Glutamatergic neuron (in vitro differentiated cells): ENCODE measurements around the gene COX6A2. TPM values are rescaled to one million over a fixed set of nuclear protein-coding genes. Genes with fewer than 3 reads are reported as not detected.

Experiments used
- DNase-seq: peaks from one replicate; pipeline ENCODE4 v3.0.0; 2022
- H3K27ac Mint-ChIP-seq: one replicate; pipeline ENCODE4 v1.8.0; 2020; ENCODE audit warnings: mild to moderate bottlenecking, mixed read lengths, inconsistent platforms; ENCODE audit not compliant: unreplicated experiment
- H3K27me3 Mint-ChIP-seq: one replicate; pipeline ENCODE4 v1.8.0; 2020; ENCODE audit warnings: mild to moderate bottlenecking, moderate library complexity, mixed read lengths, inconsistent platforms; ENCODE audit not compliant: unreplicated experiment
- H3K36me3 Mint-ChIP-seq: one replicate; pipeline ENCODE4 v1.8.0; 2020; ENCODE audit warnings: mild to moderate bottlenecking, mixed read lengths, inconsistent platforms; ENCODE audit not compliant: unreplicated experiment
- H3K4me1 Mint-ChIP-seq: one replicate; pipeline ENCODE4 v1.8.0; 2020; ENCODE audit warnings: mild to moderate bottlenecking, low read depth, mixed read lengths, inconsistent platforms; ENCODE audit not compliant: unreplicated experiment
- H3K4me3 Mint-ChIP-seq: one replicate; pipeline ENCODE4 v1.8.0; 2020; ENCODE audit warnings: mild to moderate bottlenecking, mixed read lengths, inconsistent platforms; ENCODE audit not compliant: unreplicated experiment
- H3K9me3 Mint-ChIP-seq: one replicate; pipeline ENCODE4 v1.8.0; 2020; ENCODE audit warnings: mild to moderate bottlenecking, moderate library complexity, mixed read lengths, inconsistent platforms; ENCODE audit not compliant: unreplicated experiment
- total RNA-seq: library from RNA; stranded (reverse); fragmentation: NEBNext Ultra II Directional; extraction: Animal tissue kit (Norgen Biotek cat#: 25700); gene quantifications from one replicate; pipeline ENCODE4 v1.2.1, GENCODE V29; 2021; ENCODE audit not compliant: unreplicated experiment
- TF ChIP-seq, protein P1 (sequence below): fragments of 200-600 bp; sonication (generic); IDR thresholded peaks from one replicate; pipeline ENCODE4 v1.5.0; 2021; ENCODE audit not compliant: partially characterized antibody, unreplicated experiment

COX6A2 gene
- total RNA-seq, 1 donor from 2014 or later: not detected

- DNase-seq: no peak
- Mint-ChIP-seq H3K36me3 (peaks cover 4% of the 10 kb centered on the region), H3K4me3 (no peak overlapping the region), H3K27ac (no peak overlapping the region), H3K9me3 (peaks cover 6% of the 10 kb centered on the region), H3K27me3 (peaks cover 13% of the 10 kb centered on the region), H3K4me1 (no peaks in the 10 kb centered on the region)
- TF ChIP-seq, protein P1, sequence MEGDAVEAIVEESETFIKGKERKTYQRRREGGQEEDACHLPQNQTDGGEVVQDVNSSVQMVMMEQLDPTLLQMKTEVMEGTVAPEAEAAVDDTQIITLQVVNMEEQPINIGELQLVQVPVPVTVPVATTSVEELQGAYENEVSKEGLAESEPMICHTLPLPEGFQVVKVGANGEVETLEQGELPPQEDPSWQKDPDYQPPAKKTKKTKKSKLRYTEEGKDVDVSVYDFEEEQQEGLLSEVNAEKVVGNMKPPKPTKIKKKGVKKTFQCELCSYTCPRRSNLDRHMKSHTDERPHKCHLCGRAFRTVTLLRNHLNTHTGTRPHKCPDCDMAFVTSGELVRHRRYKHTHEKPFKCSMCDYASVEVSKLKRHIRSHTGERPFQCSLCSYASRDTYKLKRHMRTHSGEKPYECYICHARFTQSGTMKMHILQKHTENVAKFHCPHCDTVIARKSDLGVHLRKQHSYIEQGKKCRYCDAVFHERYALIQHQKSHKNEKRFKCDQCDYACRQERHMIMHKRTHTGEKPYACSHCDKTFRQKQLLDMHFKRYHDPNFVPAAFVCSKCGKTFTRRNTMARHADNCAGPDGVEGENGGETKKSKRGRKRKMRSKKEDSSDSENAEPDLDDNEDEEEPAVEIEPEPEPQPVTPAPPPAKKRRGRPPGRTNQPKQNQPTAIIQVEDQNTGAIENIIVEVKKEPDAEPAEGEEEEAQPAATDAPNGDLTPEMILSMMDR: no peak
Measured at GRCh38 chr16:31409433-31409832, 18.7 kb downstream of the COX6A2 start.

DNA sequence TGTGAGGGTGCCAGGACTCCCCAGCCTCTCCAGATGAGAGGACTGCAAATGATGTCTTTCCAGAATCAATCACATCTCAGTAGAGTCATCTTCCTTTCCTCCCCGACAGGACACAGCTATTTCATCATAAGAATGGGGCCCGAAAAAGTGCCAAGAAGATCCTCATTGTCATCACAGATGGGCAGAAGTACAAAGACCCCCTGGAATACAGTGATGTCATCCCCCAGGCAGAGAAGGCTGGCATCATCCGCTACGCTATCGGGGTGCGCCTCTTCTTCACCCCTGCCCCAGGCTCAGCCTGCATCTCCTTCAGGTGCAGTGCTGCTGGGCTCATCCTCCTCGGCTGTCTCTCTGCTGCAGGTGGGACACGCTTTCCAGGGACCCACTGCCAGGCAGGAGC, 20.8 kb downstream of the COX6A2 start:
- H3K4me1 Mint-ChIP-seq: no peaks in the 10 kb centered on the region
- H3K4me3 Mint-ChIP-seq: no peak overlapping the region
- H3K27me3 Mint-ChIP-seq: peaks cover 10% of the 10 kb centered on the region
- H3K36me3 Mint-ChIP-seq: no peaks in the 10 kb centered on the region
- peaks cover 3% of the 10 kb centered on the region for H3K9me3 Mint-ChIP-seq
- no peak for DNase-seq
- no peak overlapping the region for H3K27ac Mint-ChIP-seq
- TF ChIP-seq, protein P1: no peak

GRCh38 chr16:31404353-31405064, 23.7 kb downstream of the COX6A2 start:
- Mint-ChIP-seq H3K36me3 (peaks cover 5% of the 10 kb centered on the region), H3K4me1 (no peaks in the 10 kb centered on the region), H3K4me3 (no peak overlapping the region)

DNA sequence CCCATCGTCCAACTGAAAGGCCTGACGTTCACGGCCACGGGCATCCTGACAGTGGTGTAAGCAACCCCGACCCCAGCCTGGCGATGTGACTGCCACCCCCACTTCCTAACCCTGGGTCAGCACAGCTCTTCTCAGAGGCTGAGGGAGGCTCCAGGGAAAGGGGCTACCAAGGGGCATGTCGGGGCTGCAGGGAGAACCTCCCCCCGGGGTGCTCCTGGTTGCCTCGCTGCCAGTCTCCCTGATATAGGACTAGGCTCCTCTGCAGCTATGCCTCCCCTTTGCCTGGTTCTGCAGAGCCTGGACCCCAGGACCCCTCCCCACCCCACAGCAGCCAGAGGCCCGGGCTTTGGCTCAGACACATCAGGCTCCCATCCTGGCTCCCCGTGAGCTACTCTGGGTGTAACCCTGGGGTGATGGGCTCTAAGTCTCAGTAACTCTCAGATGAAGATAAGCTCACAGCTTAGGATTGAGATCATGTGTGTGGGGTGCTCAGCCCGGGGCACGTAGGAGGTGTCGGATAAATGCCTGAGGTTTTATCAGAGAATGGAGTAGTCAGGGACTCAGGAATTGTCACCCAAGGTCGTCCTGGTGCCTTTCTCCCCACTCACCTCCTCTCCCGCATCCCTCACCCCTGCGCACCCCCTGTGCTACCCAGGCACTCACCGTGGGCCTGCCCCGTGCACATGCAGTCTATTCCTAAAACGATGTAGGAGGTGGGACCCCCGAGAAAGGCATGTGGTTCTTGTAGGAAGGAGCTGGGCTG, 24.4 kb downstream of the COX6A2 start:
- no peaks in the 10 kb centered on the region for H3K4me1 Mint-ChIP-seq
- no peak overlapping the region for H3K4me3 Mint-ChIP-seq
- TF ChIP-seq, protein P1: no peak
- H3K36me3 Mint-ChIP-seq: peaks cover 9% of the 10 kb centered on the region
- no peak for DNase-seq
- peaks cover 6% of the 10 kb centered on the region for H3K27me3 Mint-ChIP-seq
- H3K9me3 Mint-ChIP-seq: peaks cover 6% of the 10 kb centered on the region
- H3K27ac Mint-ChIP-seq: no peak overlapping the region

More at GRCh38 chr16:31404353-31405064, 23.7 kb downstream of the COX6A2 start:
- H3K9me3 Mint-ChIP-seq: peaks cover 3% of the 10 kb centered on the region
- TF ChIP-seq, protein P1: no peak
- DNase-seq: no peak
- H3K27me3 Mint-ChIP-seq: peaks cover 6% of the 10 kb centered on the region
- no peak overlapping the region for H3K27ac Mint-ChIP-seq

- no peaks in the 10 kb centered on the region for H3K4me1 Mint-ChIP-seq
- H3K27ac Mint-ChIP-seq: no peak overlapping the region
- no peak overlapping the region for H3K4me3 Mint-ChIP-seq
- peaks cover 6% of the 10 kb centered on the region for H3K27me3 Mint-ChIP-seq
- TF ChIP-seq, protein P1: no peak
- H3K36me3 Mint-ChIP-seq: peaks cover 9% of the 10 kb centered on the region
- DNase-seq: no peak
- H3K9me3 Mint-ChIP-seq: peaks cover 6% of the 10 kb centered on the region
Measured at GRCh38 chr16:31402687-31403086, 25.5 kb downstream of the COX6A2 start.
